ENCODE results near the gene RPH3AL.

RPH3AL gene

DNA sequence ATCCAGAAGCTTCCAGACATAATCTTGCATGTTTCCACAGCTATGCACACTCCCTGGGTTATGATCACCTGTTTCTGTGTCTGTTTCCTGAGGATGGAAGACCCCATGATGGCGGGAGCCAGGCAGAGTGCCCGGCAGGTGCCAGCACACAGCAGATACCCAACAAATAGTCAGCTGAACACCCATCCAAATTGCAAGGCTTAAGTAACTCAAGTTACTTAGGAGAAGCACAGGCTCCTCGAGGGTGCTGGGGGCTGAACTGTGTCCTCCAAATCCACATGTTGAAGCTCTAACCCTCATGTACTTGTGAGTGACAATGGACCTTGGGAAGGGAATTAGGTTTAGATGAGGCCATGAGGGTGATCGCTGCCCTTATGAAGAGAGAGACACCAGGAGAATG lies 91.7 kb downstream of the RPH3AL start:
- TF ChIP-seq, protein P1, sequence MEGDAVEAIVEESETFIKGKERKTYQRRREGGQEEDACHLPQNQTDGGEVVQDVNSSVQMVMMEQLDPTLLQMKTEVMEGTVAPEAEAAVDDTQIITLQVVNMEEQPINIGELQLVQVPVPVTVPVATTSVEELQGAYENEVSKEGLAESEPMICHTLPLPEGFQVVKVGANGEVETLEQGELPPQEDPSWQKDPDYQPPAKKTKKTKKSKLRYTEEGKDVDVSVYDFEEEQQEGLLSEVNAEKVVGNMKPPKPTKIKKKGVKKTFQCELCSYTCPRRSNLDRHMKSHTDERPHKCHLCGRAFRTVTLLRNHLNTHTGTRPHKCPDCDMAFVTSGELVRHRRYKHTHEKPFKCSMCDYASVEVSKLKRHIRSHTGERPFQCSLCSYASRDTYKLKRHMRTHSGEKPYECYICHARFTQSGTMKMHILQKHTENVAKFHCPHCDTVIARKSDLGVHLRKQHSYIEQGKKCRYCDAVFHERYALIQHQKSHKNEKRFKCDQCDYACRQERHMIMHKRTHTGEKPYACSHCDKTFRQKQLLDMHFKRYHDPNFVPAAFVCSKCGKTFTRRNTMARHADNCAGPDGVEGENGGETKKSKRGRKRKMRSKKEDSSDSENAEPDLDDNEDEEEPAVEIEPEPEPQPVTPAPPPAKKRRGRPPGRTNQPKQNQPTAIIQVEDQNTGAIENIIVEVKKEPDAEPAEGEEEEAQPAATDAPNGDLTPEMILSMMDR (IDR thresholded peaks at IDR 0.05; ENCODE audit: extremely low read depth, missing control alignments) = no peak
- no peak for DNase-seq (ENCODE audit: low spot score)

DNA sequence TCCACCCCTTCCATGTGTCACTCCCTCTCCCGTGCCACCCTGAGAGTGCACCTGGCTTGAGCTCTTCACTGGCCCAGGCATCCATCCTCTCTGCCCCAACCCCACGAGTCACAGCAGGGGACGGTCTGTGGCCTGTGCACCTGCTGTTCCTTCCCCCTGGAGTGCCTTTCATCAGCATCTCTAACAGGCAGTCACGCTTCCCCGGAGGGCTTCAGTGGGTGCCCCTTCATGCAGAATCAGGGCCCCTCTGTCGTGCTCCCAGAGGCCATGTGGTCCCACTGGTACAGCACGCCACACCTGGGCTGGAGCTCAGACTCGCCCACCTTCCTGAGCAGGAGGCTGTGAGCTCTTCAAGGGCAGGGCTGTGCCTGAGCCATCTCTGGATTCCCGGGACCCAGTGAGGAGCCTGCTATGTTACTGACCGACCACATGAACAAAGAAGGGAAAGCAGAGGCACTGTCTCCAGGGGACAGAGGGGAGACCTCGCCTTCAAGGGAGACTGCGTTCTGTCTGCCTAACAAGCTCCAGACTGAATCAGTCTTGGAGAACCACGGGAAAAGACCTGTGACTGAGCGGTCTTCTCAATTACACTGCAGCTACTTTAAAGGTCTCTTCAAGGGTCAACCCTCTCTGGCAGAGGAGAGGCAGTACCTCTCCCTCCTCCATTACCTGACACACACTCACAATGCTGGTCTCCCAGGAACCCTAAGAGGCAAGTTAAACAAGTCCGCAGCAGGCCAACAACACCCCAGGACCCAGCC lies 92.4 kb downstream of the RPH3AL start:
- TF ChIP-seq, protein P1 (IDR thresholded peaks at IDR 0.05; ENCODE audit: extremely low read depth, missing control alignments) = no peak
- no peak for DNase-seq (ENCODE audit: low spot score)

DNA sequence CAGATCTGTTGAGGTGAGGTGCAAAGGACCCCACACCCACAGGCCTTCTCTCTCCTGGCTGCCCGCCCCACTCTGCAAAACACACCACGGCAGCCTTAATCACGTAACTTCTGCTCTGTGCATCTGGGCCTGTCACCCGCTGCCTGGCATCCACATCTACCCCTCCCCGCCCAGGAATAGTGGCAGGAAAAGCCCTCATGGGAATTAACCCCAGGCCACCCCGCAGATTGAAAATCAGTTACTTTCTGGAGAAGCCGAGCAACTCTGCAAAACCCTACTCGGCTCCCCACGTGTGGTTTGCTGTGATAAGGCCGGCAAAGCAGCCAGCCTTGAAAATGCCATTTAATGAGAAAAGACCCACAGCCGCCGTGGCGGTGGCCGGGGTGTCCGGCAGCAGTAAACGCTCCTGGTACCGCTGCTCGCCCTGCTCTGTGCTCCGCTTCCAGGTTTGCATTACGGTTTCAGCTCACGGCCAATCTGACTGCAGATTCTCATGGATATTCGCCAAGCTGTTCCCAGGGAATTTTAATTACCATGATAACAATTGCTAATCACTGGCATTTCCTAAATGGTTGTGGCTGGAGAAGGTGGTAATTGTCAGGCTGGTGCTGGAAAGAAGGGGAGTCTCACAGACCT lies 93.1 kb downstream of the RPH3AL start:
- TF ChIP-seq, protein P1 (IDR thresholded peaks at IDR 0.05; ENCODE audit: extremely low read depth, missing control alignments) = no peak
- DNase-seq (ENCODE audit: low spot score) = no peak

DNA sequence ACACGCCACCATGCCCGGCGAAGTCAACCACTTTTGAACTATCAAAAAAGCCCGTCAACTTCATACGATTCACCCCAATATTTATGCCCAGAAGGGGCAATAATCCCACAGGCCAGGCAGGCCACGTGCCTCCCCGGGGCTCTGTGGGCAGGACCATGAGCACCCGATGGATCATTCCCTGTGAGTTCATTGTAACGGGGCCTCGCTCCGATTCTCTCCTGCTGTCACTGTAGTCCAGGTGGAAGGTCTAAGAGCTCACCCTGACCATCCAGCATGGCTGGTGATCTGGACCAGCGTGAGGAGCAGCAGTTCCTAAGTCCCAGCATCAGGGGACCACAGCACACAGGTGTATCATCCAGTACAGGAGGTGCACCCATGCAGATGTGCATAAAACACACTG lies 93.7 kb downstream of the RPH3AL start:
- DNase-seq (ENCODE audit: low spot score) = no peak
- TF ChIP-seq, protein P1 (IDR thresholded peaks at IDR 0.05; ENCODE audit: extremely low read depth, missing control alignments) = no peak

DNA sequence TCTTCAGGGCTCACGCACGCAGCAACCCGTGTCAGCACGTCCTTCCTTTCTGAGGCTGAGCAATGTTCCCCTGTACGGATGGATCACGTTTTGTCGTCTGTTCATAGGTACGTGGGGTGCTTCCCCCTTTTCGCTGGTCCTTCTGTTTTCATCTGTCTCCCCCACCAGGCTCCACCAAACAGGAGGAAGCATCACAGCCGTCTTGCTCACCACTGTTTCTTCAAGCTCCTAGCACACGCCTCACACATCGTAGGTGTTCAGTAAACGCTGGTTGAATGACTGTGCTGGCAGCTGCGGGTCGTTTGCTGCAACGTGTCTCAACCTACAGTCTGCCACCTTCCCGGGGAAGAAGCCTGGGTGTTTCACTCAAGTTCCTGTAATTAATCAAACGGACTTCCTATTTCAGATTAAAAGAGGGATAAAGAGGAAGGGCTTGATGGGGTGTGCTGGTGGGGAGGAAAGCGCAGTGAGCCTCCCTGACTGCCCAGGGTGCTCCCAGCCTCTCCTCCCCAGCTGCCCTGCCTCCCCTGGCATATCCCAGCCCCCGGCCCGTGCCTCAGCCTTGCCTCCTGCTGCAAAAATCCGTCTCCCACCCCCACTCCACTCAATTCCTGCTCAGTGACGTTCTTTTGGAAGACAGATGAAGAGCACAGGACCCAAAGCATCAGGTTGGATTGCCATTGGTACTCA lies 94.4 kb downstream of the RPH3AL start:
- TF ChIP-seq, protein P1 (IDR thresholded peaks at IDR 0.05; ENCODE audit: extremely low read depth, missing control alignments) = no peak
- DNase-seq (ENCODE audit: low spot score) = no peak

DNA sequence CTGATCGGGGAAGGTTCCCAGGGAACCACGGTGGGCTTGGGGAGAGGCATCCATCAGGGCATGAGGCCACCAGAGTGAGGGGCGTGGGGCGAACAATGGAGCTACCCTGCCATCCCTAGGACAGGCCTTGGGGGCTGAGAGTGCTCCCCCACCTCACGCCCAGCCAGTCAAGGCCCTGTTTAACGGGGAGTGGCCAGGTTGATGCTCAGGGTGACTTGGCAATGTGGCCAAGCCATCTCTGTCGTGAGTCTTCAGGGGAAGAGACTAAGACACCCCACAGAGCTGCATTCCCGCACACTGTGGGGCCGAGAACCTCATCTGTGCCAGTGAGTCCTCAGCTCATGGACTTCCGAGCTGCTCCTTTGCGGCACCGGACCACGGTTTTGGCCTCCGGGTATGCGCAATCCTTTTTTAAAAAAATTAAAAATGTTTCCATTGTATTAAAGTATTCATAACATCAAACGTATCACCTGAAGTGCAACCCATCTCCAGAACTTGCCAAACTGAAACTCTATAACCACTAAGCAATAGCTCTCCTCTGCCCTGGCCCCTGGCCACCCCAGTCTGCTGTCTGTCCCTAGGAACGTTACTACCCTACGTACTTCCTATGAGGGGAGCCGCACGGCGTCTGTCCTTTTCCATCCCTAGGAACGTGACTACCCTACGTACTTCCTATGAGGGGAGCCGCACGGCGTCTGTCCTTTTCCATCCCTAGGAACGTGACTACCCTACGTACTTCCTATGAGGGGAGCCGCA lies 99.3 kb downstream of the RPH3AL start:
- TF ChIP-seq, protein P1 (IDR thresholded peaks at IDR 0.05; ENCODE audit: extremely low read depth, missing control alignments) = no peak
- no peak for DNase-seq (ENCODE audit: low spot score)

Measured in GM20000 (cell line).